Measurements from ENCODE around the gene SEMA6D. TPM values are rescaled to one million over a fixed set of nuclear protein-coding genes. Genes with fewer than 3 reads are reported as not detected.

SEMA6D gene
- total RNA-seq, 1 donor from 2014 or later = not detected

- ChIA-PET POLR2A (no interaction called here), CTCF (no interaction called here)
- H3K27me3 Mint-ChIP-seq = peaks cover 27% of the 10 kb centered on the region
- no peak overlapping the region for H3K27ac Mint-ChIP-seq
- intact Hi-C loops (cut with micrococcal nuclease) = no loop called here
- no peaks in the 10 kb centered on the region for H3K9me3 Mint-ChIP-seq
- H3K4me1 Mint-ChIP-seq = no peaks in the 10 kb centered on the region
- DNase-seq (no peak), ATAC-seq (ENCODE audit: low read depth) (no peak)
- H3K4me3 Mint-ChIP-seq = no peak overlapping the region
- H3K36me3 Mint-ChIP-seq (ENCODE audit: low read depth) = no peaks in the 10 kb centered on the region
- TF ChIP-seq CTCF (IDR thresholded peaks at IDR 0.05) = no peak
These were observed 7.7 kb downstream of the SEMA6D start for GRCh38 chr15:47725051-47725450.

- no peaks in the 10 kb centered on the region for H3K36me3 Mint-ChIP-seq (ENCODE audit: low read depth)
- no peak overlapping the region for H3K27ac Mint-ChIP-seq
- ChIA-PET CTCF (no interaction called here), POLR2A (no interaction called here)
- no peaks in the 10 kb centered on the region for H3K4me1 Mint-ChIP-seq
- DNase-seq (no peak), ATAC-seq (ENCODE audit: low read depth) (no peak)
- no peak overlapping the region for H3K4me3 Mint-ChIP-seq
- H3K9me3 Mint-ChIP-seq = no peaks in the 10 kb centered on the region
- intact Hi-C loops (cut with micrococcal nuclease) = loop anchor here (2.0 kb wide), 1 partner anchor 29 kb away; no protein-coding TSS in a partner anchor
- peaks cover 24% of the 10 kb centered on the region for H3K27me3 Mint-ChIP-seq
- no peak for TF ChIP-seq CTCF (IDR thresholded peaks at IDR 0.05)
These were observed 8.6 kb downstream of the SEMA6D start for GRCh38 chr15:47725906-47726305.

- Mint-ChIP-seq H3K4me3 (no peak overlapping the region), H3K9me3 (no peaks in the 10 kb centered on the region), H3K36me3 (ENCODE audit: low read depth) (no peaks in the 10 kb centered on the region), H3K27me3 (peaks cover 21% of the 10 kb centered on the region), H3K27ac (no peak overlapping the region), H3K4me1 (no peaks in the 10 kb centered on the region)
- CTCF ChIA-PET = no interaction called here
- POLR2A ChIA-PET = no interaction called here
- ATAC-seq (ENCODE audit: low read depth) (no peak), DNase-seq (no peak)
- TF ChIP-seq CTCF (IDR thresholded peaks at IDR 0.05) = no peak
- intact Hi-C loops (cut with micrococcal nuclease) = loop anchor here (2.0 kb wide), 1 partner anchor 30 kb away; no protein-coding TSS in a partner anchor
These were observed 9.1 kb downstream of the SEMA6D start for GRCh38 chr15:47726399-47726823.

GRCh38 chr15:47727137-47727536, 9.8 kb downstream of the SEMA6D start:
- CTCF ChIA-PET = no interaction called here
- DNase-seq = no peak
- POLR2A ChIA-PET = no interaction called here
- TF ChIP-seq CTCF (IDR thresholded peaks at IDR 0.05) = no peak
- Mint-ChIP-seq H3K4me1 (no peaks in the 10 kb centered on the region), H3K4me3 (no peak overlapping the region), H3K27ac (no peak overlapping the region), H3K27me3 (peaks cover 16% of the 10 kb centered on the region), H3K9me3 (no peaks in the 10 kb centered on the region), H3K36me3 (ENCODE audit: low read depth) (no peaks in the 10 kb centered on the region)
- ATAC-seq (ENCODE audit: low read depth) = no peak
- intact Hi-C loops (cut with micrococcal nuclease) = loop anchor here (2.0 kb wide), 1 partner anchor 30 kb away; no protein-coding TSS in a partner anchor

- no peak for DNase-seq
- ChIA-PET CTCF (no interaction called here), POLR2A (no interaction called here)
- Mint-ChIP-seq H3K9me3 (no peaks in the 10 kb centered on the region), H3K4me1 (no peaks in the 10 kb centered on the region), H3K4me3 (no peak overlapping the region), H3K36me3 (ENCODE audit: low read depth) (no peaks in the 10 kb centered on the region), H3K27ac (no peak overlapping the region), H3K27me3 (peaks cover 12% of the 10 kb centered on the region)
- TF ChIP-seq CTCF (IDR thresholded peaks at IDR 0.05) = no peak
- ATAC-seq (ENCODE audit: low read depth) = no peak
- intact Hi-C loops (cut with micrococcal nuclease) = loop anchor here (2.0 kb wide), 1 partner anchor 31 kb away; no protein-coding TSS in a partner anchor
These were observed 10.4 kb downstream of the SEMA6D start for GRCh38 chr15:47727676-47728075.
